Psoas muscle (tissue), 8 donors: Measurements from ENCODE around the gene NKX2-1. TPM values are rescaled to one million over a fixed set of nuclear protein-coding genes. Genes with fewer than 3 reads are reported as not detected.

Experiments used
- ATAC-seq, 4 donors: fragments of 200-7000 bp; cut with Tn5 transposase; one replicate each; pipeline ENCODE4 v1.9.1; 2020; ENCODE audit warnings: moderate library complexity in 3 of 4, mild to moderate bottlenecking in 2 of 4
- DNase-seq, 2 donors: peaks; one replicate each; pipeline ENCODE4 v3.0.0-alpha.2; 2020
- H3K27ac ChIP-seq: fragments of 200-600 bp; one replicate; pipeline ENCODE4 v1.8.0; 2022
- H3K27me3 ChIP-seq, 3 donors: fragments of 200-600 bp in 1 of 3; one replicate each; pipeline versions ENCODE4 v1.6.1 to v1.8.0; 2013 to 2022; ENCODE audit warnings: low read length in 2 of 3, mild to moderate bottlenecking in 2 of 3, moderate library complexity in 1 of 3; ENCODE audit not compliant: insufficient read depth in 3 of 3
- H3K36me3 ChIP-seq, 2 donors: fragments of 200-600 bp in 1 of 2; one replicate each; pipeline versions ENCODE4 v1.6.1 to v1.8.0; 2013 to 2022; ENCODE audit warnings: low read depth in 1 of 2, mild to moderate bottlenecking in 1 of 2, moderate library complexity in 1 of 2; ENCODE audit not compliant: insufficient read depth in 1 of 2
- H3K4me1 ChIP-seq: fragments of 200-600 bp; one replicate; pipeline ENCODE4 v1.8.0; 2022
- H3K4me3 ChIP-seq: fragments of 200-600 bp; one replicate; pipeline ENCODE4 v1.8.0; 2022; ENCODE audit warnings: mild to moderate bottlenecking
- H3K9me3 ChIP-seq: fragments of 200-600 bp; one replicate; pipeline ENCODE4 v1.8.0; 2022
- CTCF ChIP-seq: fragments of 200-600 bp; IDR thresholded peaks from one replicate; pipeline ENCODE4 v1.8.0; 2022; ENCODE audit warnings: antibody characterized with exemption
- WGBS, 3 donors: extraction: QIAGEN DNeasy Blood & Tissue Kit; methylation state at CpG; one replicate each; pipeline versions ENCODE4 v1.1.6 to v1.1.7; 2013; 5-methylcytosine and 5-hydroxymethylcytosine counted together
- intact Hi-C, 2 donors: fragments of 100-400 bp; cut with DNase I; formaldehyde crosslinking; loops; one replicate each; pipeline versions ENCODE4 v1.11.0 to v1.14.2; 2022
- polyA plus RNA-seq, 3 donors: library from polyadenylated mRNA; stranded (reverse); fragments of 200-250 nt; gene quantifications; one replicate each; pipeline ENCODE4 v1.2.3, GENCODE V29; 2013
- total RNA-seq, 4 donors: library from RNA; stranded (reverse); fragmentation: NEBNext Ultra II Directional in 2 of 4; extraction: Animal tissue kit (Norgen Biotek cat#: 25700) in 2 of 4; gene quantifications; one replicate each; pipeline versions ENCODE4 v1.2.1 to v1.2.4, GENCODE V29; 2021 to 2023
- donor health status: healthy with polysubstance abuse.
- donor health status: DM: no; HTN: no; CAD: no; lungs with moderate emphysema.
- donor health status: Bipolar disorder and iron deficiency.
- donor health status: healthy.
- donor health status: DM: yes; HTN: yes; CAD: no.
- donor health status: DM: no; HTN: no; CAD: no.
- donor health status: DM: no; HTN: no; CAD: no.
- donor health status: DM: yes; HTN: yes; CAD: no.

Gene NKX2-1
- total and polyA plus RNA-seq, 7 donors: not detected

DNA sequence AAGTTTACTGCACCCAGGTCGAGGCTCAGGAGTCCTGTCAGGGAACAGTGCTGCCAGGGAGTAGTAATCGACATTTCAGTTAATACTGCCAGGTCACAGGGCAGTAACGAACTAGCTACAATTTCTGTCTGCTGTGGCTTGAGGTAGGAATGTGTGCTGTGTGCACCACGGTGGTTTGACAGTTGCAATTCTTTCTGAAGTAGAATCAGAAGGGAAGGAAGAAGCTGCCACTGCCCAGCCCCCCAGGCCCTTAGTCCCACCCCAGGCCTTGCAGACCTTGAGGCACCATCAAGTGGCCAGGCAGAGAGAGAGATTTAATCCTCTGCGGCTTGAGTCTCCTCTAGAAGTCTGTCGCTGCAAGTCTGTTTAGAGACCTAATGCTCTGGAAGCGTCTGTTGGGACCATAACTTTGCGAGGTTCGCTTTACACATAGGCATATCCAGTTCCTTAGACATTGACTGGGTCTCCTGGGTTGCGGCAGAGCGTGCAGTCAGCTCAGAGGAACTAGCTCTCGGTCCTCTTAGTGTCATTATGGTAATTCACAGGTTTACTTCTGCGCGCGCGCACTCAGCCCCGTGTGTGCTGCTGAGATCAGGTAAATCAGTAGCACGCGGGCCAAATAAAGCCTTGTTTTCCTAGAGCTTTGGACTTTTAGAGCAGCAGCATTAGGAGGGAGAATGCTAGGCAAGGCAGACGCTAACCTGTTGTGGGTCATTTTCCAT lies 9.8 kb downstream of the NKX2-1 start:
- Histone ChIP-seq H3K9me3 (no peaks in the 10 kb centered on the region), H3K36me3 (no peaks in the 10 kb centered on the region), H3K27ac (no peak overlapping the region), H3K4me1 (no peaks in the 10 kb centered on the region), H3K4me3 (no peak overlapping the region), H3K27me3 (peaks cover 0 to 100% (median 54%) of the 10 kb centered on the region in 3 donors)
- intact Hi-C loops: no loop called here
- DNase-seq (no peak), ATAC-seq (no peak)
- TF ChIP-seq CTCF: no peak
- 4 to 7% (median 6%) methylated on average over 20 of the region's 20 CpGs for WGBS, 3 donors

GRCh38 chr14:36509069-36509917 lies 10.7 kb downstream of the NKX2-1 start:
- 5 to 8% (median 7%) methylated on average over 14 of the region's 14 CpGs for WGBS, 3 donors
- Histone ChIP-seq H3K27me3 (peaks cover 0 to 100% (median 57%) of the 10 kb centered on the region in 3 donors), H3K27ac (no peak overlapping the region), H3K36me3 (no peaks in the 10 kb centered on the region), H3K4me1 (peaks cover 1% of the 10 kb centered on the region), H3K9me3 (no peaks in the 10 kb centered on the region), H3K4me3 (no peak overlapping the region)
- ATAC-seq (no peak), DNase-seq (no peak)
- intact Hi-C loops: loop anchor here in 1 of 2 donors (10.0 kb wide), 1 partner anchor 146 kb away; no protein-coding TSS in a partner anchor
- no peak for TF ChIP-seq CTCF

GRCh38 chr14:36508418-36509068 lies 11.5 kb downstream of the NKX2-1 start:
- peaks cover 0 to 100% (median 61%) of the 10 kb centered on the region in 3 donors for H3K27me3 ChIP-seq

More at GRCh38 chr14:36508418-36509068, 11.5 kb downstream of the NKX2-1 start:
- WGBS, 3 donors: 4 to 5% (median 5%) methylated on average over 21 to 32 of the region's 32 CpGs
- DNase-seq (no peak), ATAC-seq (no peak)
- Histone ChIP-seq H3K36me3 (no peaks in the 10 kb centered on the region), H3K9me3 (no peaks in the 10 kb centered on the region), H3K4me3 (no peak overlapping the region), H3K4me1 (peaks cover 5% of the 10 kb centered on the region), H3K27ac (no peak overlapping the region)
- intact Hi-C loops: loop anchor here in 1 of 2 donors (10.0 kb wide), 1 partner anchor 146 kb away; no protein-coding TSS in a partner anchor
- TF ChIP-seq CTCF: no peak
